Measurements from ENCODE around the gene MYOM1.

- TF ChIP-seq CTCF (IDR thresholded peaks at IDR 0.05; ENCODE audit: low read depth, low read length, poor library complexity, severe bottlenecking) = no peak
- TF ChIP-seq EZH2phosphoT487 (IDR thresholded peaks at IDR 0.05; ENCODE audit: borderline replicate concordance, low read length) = no peak
Observed at GRCh38 chr18:3046216-3046808, 173.5 kb downstream of the MYOM1 start.

Measured in DOHH2 (cell line).